Caco-2 (cell line): ENCODE results near the gene SLC5A6. TPM values are rescaled to one million over a fixed set of nuclear protein-coding genes. Genes with fewer than 3 reads are reported as not detected.

Experiments used
- BruUV-seq: library from RNA; stranded (reverse); fragments of 400-500 nt; replicated peaks from 2 replicates; lab custom pipeline; 2021; lab: Mats Ljungman, UMichigan
- CTCF ChIA-PET: fragments of 300-600 bp; sonication (Branson Sonifier 250); formaldehyde crosslinking; loops from one replicate; lab custom pipeline; 2022; ENCODE audit warnings: antibody characterized with exemption; lab: Charles Lee
- POLR2A ChIA-PET: fragments of 300-600 bp; sonication (Branson Sonifier 250); formaldehyde crosslinking; loops from one replicate; lab custom pipeline; 2022; ENCODE audit warnings: antibody characterized with exemption; lab: Charles Lee
- DNase-seq, 2 experiments: peaks; one replicate each; pipeline versions ENCODE4 v3.0.0 to v3.0.0-alpha.2; 2020 to 2022
- H3K27me3 ChIP-seq: replicated peaks from 2 replicates; pipeline ENCODE4 v1.6.0; 2011; ENCODE audit warnings: low read length; ENCODE audit not compliant: control insufficient read depth, insufficient read depth
- H3K36me3 ChIP-seq: 2 replicates; pipeline ENCODE4 v1.5.1; 2011; ENCODE audit warnings: low read length; ENCODE audit not compliant: control insufficient read depth, insufficient read depth
- H3K4me1 ChIP-seq: fragments of 250-450 bp; sonication (Bioruptor Pico); 2 replicates; pipeline ENCODE4 v1.5.1; 2020; ENCODE audit warnings: mild to moderate bottlenecking
- H3K4me3 ChIP-seq: 2 replicates; pipeline ENCODE4 v1.5.1; 2011; ENCODE audit warnings: low read depth, mild to moderate bottlenecking, control low read depth, low read length
- H3K9me3 ChIP-seq: fragments of 250-450 bp; sonication (Bioruptor Pico); 2 replicates; pipeline ENCODE4 v1.5.1; 2020; ENCODE audit warnings: mild to moderate bottlenecking, moderate library complexity
- H3K27ac Mint-ChIP-seq: one replicate; pipeline ENCODE4 v1.8.0; 2022; ENCODE audit warnings: mixed read lengths; ENCODE audit not compliant: unreplicated experiment
- H3K27me3 Mint-ChIP-seq: one replicate; pipeline ENCODE4 v1.8.0; 2022; ENCODE audit warnings: mixed read lengths; ENCODE audit not compliant: insufficient read depth, unreplicated experiment
- H3K36me3 Mint-ChIP-seq: one replicate; pipeline ENCODE4 v1.8.0; 2022; ENCODE audit warnings: mild to moderate bottlenecking, mixed read lengths; ENCODE audit not compliant: insufficient read depth, unreplicated experiment
- H3K4me1 Mint-ChIP-seq: one replicate; pipeline ENCODE4 v1.8.0; 2022; ENCODE audit warnings: low read depth, mixed read lengths; ENCODE audit not compliant: unreplicated experiment
- H3K4me3 Mint-ChIP-seq: one replicate; pipeline ENCODE4 v1.8.0; 2022; ENCODE audit warnings: mild to moderate bottlenecking, moderate library complexity, mixed read lengths; ENCODE audit not compliant: unreplicated experiment
- H3K9me3 Mint-ChIP-seq: one replicate; pipeline ENCODE4 v1.8.0; 2022; ENCODE audit warnings: mixed read lengths; ENCODE audit not compliant: unreplicated experiment
- intact Hi-C: fragments of 100-400 bp; cut with micrococcal nuclease; formaldehyde crosslinking; loops from one replicate; pipeline ENCODE4 v1.10.0; 2022; ENCODE audit not compliant: unreplicated experiment
- total RNA-seq: library from RNA; stranded (reverse); gene quantifications from 2 replicates; pipeline ENCODE4 v1.2.3, GENCODE V29; 2022
- TF ChIP-seq, protein P1 (sequence below), 2 experiments: fragments of 200-600 bp in 1 of 2; IDR thresholded peaks; 1 replicate in 1 of 2; 2 replicates in 1 of 2; pipeline versions ENCODE4 v1.5.1 to v1.8.0; 2011 to 2022; ENCODE audit warnings: antibody characterized with exemption in 1 of 2, control low read depth in 1 of 2, inconsistent platforms in 1 of 2, low read depth in 1 of 2, low read length in 1 of 2, mild to moderate bottlenecking in 1 of 2, moderate library complexity in 1 of 2; ENCODE audit not compliant: insufficient read depth in 1 of 2, severe bottlenecking in 1 of 2, unreplicated experiment in 1 of 2

The SLC5A6 gene
- total RNA-seq, 1 experiment from 2014 or later, result 98.2 TPM

DNA sequence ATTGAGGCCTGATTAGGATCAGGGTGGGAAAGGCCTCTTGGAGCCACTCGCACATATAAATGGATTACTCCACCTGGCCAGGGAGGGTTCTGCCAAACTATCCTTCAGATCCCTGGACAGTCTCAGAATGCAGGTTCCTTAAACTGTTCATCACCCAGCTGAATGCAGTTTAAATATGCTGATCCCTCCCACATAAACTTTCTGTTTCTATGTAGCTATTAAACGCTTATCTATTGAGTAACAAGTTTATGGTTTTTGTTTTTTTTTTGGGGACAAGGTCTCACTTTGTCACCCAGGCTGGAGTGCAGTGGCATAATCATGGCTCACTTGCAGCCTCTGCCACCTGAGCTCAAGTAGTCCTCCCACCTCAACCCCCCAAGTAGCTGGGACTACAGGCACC, 7.0 kb upstream of the SLC5A6 start:
- H3K4me1 ChIP-seq, result peaks cover 16% of the 10 kb centered on the region
- Mint-ChIP-seq H3K9me3 (no peaks in the 10 kb centered on the region), H3K36me3 (peaks cover 66% of the 10 kb centered on the region), H3K4me1 (peaks cover 17% of the 10 kb centered on the region), H3K27me3 (no peaks in the 10 kb centered on the region), H3K27ac (no peak overlapping the region), H3K4me3 (peak overlapping the region; percentile 98)
- H3K4me3 ChIP-seq, result no peak overlapping the region
- no peak for DNase-seq
- H3K36me3 ChIP-seq, result peaks cover 8% of the 10 kb centered on the region
- H3K27me3 ChIP-seq, result no peaks in the 10 kb centered on the region
- no TSS peak for BruUV-seq
- TF ChIP-seq, protein P1, sequence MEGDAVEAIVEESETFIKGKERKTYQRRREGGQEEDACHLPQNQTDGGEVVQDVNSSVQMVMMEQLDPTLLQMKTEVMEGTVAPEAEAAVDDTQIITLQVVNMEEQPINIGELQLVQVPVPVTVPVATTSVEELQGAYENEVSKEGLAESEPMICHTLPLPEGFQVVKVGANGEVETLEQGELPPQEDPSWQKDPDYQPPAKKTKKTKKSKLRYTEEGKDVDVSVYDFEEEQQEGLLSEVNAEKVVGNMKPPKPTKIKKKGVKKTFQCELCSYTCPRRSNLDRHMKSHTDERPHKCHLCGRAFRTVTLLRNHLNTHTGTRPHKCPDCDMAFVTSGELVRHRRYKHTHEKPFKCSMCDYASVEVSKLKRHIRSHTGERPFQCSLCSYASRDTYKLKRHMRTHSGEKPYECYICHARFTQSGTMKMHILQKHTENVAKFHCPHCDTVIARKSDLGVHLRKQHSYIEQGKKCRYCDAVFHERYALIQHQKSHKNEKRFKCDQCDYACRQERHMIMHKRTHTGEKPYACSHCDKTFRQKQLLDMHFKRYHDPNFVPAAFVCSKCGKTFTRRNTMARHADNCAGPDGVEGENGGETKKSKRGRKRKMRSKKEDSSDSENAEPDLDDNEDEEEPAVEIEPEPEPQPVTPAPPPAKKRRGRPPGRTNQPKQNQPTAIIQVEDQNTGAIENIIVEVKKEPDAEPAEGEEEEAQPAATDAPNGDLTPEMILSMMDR (IDR thresholded peaks at IDR 0.05; ENCODE audit: insufficient read depth in 1 of 2, low read depth in 1 of 2, low read length in 1 of 2, severe bottlenecking in 1 of 2, unreplicated experiment in 1 of 2), result no peak
- ChIA-PET CTCF (interaction anchor here (0.6 kb wide), 1 partner anchor 10 kb away, joined by 4 read pairs; no protein-coding TSS in a partner anchor), POLR2A (no interaction called here)
- intact Hi-C loops, result loop anchor here (5.0 kb wide), 1 partner anchor 43 kb away; the partner anchor contains the start of gene SLC30A3
- no peaks in the 10 kb centered on the region for H3K9me3 ChIP-seq

DNA sequence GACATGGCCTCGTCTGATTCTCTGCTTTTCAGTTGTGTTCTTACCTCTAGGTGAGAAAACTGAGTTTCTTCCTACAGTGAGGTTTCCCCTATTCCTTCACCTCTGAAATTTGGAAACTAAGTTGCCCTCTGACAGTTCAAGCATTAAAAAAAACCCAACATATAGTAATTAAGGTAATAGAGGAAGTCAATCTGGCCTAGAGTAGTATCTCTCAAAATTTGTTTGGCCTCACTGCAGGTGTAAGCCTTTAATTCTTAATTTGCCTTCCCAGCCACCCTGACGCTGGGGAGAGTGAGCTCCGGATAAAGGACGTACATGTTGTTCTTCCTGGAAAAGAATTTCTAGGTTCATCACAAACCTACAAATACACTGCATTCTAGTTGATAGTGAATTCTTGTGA, 6.5 kb upstream of the SLC5A6 start:
- H3K9me3 ChIP-seq, result no peaks in the 10 kb centered on the region
- H3K36me3 ChIP-seq, result peaks cover 8% of the 10 kb centered on the region
- Mint-ChIP-seq H3K4me3 (peak overlapping the region; percentile 98), H3K27ac (no peak overlapping the region), H3K36me3 (peaks cover 64% of the 10 kb centered on the region), H3K9me3 (no peaks in the 10 kb centered on the region), H3K27me3 (no peaks in the 10 kb centered on the region), H3K4me1 (peaks cover 20% of the 10 kb centered on the region)
- DNase-seq, result no peak
- ChIA-PET POLR2A (interaction anchor here (1.6 kb wide), 1 partner anchor 75 kb away, joined by 3 read pairs; no protein-coding TSS in a partner anchor), CTCF (interaction anchor here (0.6 kb wide), 1 partner anchor 9 kb away, joined by 4 read pairs; no protein-coding TSS in a partner anchor)
- BruUV-seq, result no TSS peak
- H3K27me3 ChIP-seq, result no peaks in the 10 kb centered on the region
- H3K4me3 ChIP-seq, result peak overlapping the region; percentile 88; the same call in 1 of the 2 replicates
- TF ChIP-seq, protein P1 (IDR thresholded peaks at IDR 0.05; ENCODE audit: insufficient read depth in 1 of 2, low read depth in 1 of 2, low read length in 1 of 2, severe bottlenecking in 1 of 2, unreplicated experiment in 1 of 2), result no peak
- intact Hi-C loops, result loop anchor here (5.0 kb wide), 1 partner anchor 44 kb away; the partner anchor contains the start of gene SLC30A3
- peaks cover 19% of the 10 kb centered on the region for H3K4me1 ChIP-seq

DNA sequence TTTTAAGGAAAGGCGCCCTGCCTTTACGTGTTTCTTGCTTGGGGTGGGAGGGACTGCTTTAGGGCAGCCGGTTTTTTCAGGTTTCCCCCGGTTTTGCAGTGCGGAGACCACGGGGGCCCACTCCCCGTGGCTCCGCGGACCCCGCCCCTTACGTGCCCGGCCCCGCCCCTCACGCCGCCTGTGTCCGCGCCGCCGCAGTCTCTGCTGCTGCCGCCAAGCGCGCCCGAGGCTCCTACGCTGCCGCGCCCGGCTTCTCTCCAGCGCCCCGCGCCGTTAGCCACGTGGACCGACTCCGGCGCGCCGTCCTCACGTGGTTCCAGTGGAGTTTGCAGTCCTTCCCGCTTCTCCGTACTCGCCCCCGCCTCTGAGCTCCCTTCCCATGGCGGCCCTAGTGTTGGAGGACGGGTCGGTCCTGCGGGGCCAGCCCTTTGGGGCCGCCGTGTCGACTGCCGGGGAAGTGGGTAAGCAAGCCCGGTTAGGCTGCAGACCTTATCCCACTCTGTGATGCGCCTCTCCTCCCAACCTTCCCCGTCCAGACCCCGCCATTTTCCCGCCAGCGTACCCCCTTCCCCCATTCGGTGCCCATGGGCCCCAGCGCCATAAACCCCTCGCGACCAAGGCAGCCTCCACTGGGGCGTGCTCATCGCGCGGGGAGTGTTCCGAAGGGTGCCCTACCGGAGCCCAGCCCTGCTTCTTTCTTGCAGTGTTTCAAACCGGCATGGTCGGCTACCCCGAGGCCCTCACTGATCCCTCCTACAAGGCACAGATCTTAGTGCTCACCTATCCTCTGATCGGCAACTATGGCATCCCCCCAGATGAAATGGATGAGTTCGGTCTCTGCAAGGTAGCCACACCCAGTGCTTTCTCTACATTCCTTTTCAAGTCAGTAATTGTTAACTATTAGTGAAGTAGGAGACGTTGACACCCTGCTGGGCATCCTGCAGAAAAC, 5.4 kb upstream of the SLC5A6 start, which contains the start of gene CAD:
CAD (plus strand) TSS at position 197 of the 949 bp plus-strand sequence; CDS start at position 380, 183 bp downstream.
- BruUV-seq, result TSS peak; percentile 15
- H3K4me3 Mint-ChIP-seq, result peak within 1 kb of the TSS; percentile 98
- ChIA-PET CTCF (no interaction called here), POLR2A (interaction anchor here (0.5 to 1.6 kb wide), 3 partner anchors 76 to 131 kb away, joined by 3 read pairs; partner anchors contain the start of gene KHK)
- H3K9me3 Mint-ChIP-seq, result no peaks in the 10 kb centered on the region
- TF ChIP-seq, protein P1 (IDR thresholded peaks at IDR 0.05; ENCODE audit: insufficient read depth in 1 of 2, low read depth in 1 of 2, low read length in 1 of 2, severe bottlenecking in 1 of 2, unreplicated experiment in 1 of 2), result peak; percentile 18 to 21
- no peaks in the 10 kb centered on the region for H3K27me3 ChIP-seq
- H3K4me3 ChIP-seq, result peak within 1 kb of the TSS; percentile 88
- intact Hi-C loops, result loop anchor here (5.0 kb wide), 1 partner anchor 45 kb away; the partner anchor contains the start of gene SLC30A3
- peak; percentile 87 to 93 for DNase-seq
- H3K36me3 Mint-ChIP-seq, result peaks cover 65% of the 10 kb centered on the region
- peaks cover 7% of the 10 kb centered on the region for H3K36me3 ChIP-seq
- peak within 1 kb of the TSS; percentile 98 for H3K27ac Mint-ChIP-seq
- peaks cover 23% of the 10 kb centered on the region for H3K4me1 Mint-ChIP-seq
- peaks cover 23% of the 10 kb centered on the region for H3K4me1 ChIP-seq
- H3K9me3 ChIP-seq, result no peaks in the 10 kb centered on the region
- H3K27me3 Mint-ChIP-seq, result no peaks in the 10 kb centered on the region
